Endothelial cell of umbilical vein (primary cell): ENCODE measurements around the gene FHIT.

ENCODE experiments used
- CTCF ChIP-seq, 2 donors: IDR thresholded peaks; 1 replicate in 1 of 2; 2 replicates in 1 of 2; pipeline ENCODE4 v1.5.1; 2011; ENCODE audit warnings: low read length in 2 of 2, mild to moderate bottlenecking in 2 of 2, moderate library complexity in 2 of 2, control low read depth in 1 of 2, inconsistent platforms in 1 of 2, low read depth in 1 of 2; ENCODE audit not compliant: insufficient read depth in 1 of 2; ENCODE audit errors: extremely low read depth in 1 of 2
- POLR2A ChIP-seq: IDR thresholded peaks from 2 replicates; pipeline ENCODE4 v1.6.1; 2012; ENCODE audit warnings: low read depth, mild to moderate bottlenecking, control low read depth, low read length

GRCh38 chr3:59949311-59949710 lies 1301.9 kb downstream of the FHIT start:
- no peak for TF ChIP-seq CTCF (IDR thresholded peaks at IDR 0.05; ENCODE audit: extremely low read depth in 1 of 2, insufficient read depth in 1 of 2, low read depth in 1 of 2, low read length in 2 of 2)
- TF ChIP-seq POLR2A: no peak
